OCI-M1 (cell line): ENCODE measurements around the gene NRG3.
A peak's percentile ranks its signal among the peaks of the same experiment; 100 is the strongest.

ENCODE experiments used
- DNase-seq: peaks from one replicate; lab custom pipeline; 2025; lab: John Stamatoyannopoulos, UW

The NRG3 gene

GRCh38 chr10:82817676-82818422 lies 942.9 kb downstream of the NRG3 start:
- no peak for DNase-seq

GRCh38 chr10:82821043-82821442 lies 946.0 kb downstream of the NRG3 start:
- peak; percentile 3 for DNase-seq

- no peak for DNase-seq
Measured at GRCh38 chr10:82826132-82826531, 951.1 kb downstream of the NRG3 start.

GRCh38 chr10:82827901-82828300 lies 952.9 kb downstream of the NRG3 start:
- DNase-seq = no peak

GRCh38 chr10:82847242-82847641 lies 972.2 kb downstream of the NRG3 start:
- DNase-seq = no peak

GRCh38 chr10:82850191-82850590 lies 975.2 kb downstream of the NRG3 start:
- DNase-seq = no peak

- DNase-seq = no peak
Measured at GRCh38 chr10:82856957-82857613, 982.1 kb downstream of the NRG3 start.

GRCh38 chr10:82861889-82862288 lies 986.9 kb downstream of the NRG3 start:
- no peak for DNase-seq

GRCh38 chr10:82865366-82865765 lies 990.4 kb downstream of the NRG3 start:
- DNase-seq = no peak

GRCh38 chr10:82866424-82867020 lies 991.5 kb downstream of the NRG3 start:
- DNase-seq = peak; percentile 28

GRCh38 chr10:82867056-82867455 lies 992.1 kb downstream of the NRG3 start:
- no peak for DNase-seq

- DNase-seq = no peak
Measured at GRCh38 chr10:82874671-82875070, 999.7 kb downstream of the NRG3 start.

GRCh38 chr10:82880776-82881290 lies 1005.8 kb downstream of the NRG3 start:
- no peak for DNase-seq

GRCh38 chr10:82882722-82883121 lies 1007.7 kb downstream of the NRG3 start:
- DNase-seq = no peak

- no peak for DNase-seq
Measured at GRCh38 chr10:82883603-82884002, 1008.6 kb downstream of the NRG3 start.

- DNase-seq = no peak
Measured at GRCh38 chr10:82887488-82887887, 1012.5 kb downstream of the NRG3 start.

- DNase-seq = peak; percentile 44
Measured at GRCh38 chr10:82888809-82889455, 1013.9 kb downstream of the NRG3 start.

- DNase-seq = no peak
Measured at GRCh38 chr10:82889728-82890127, 1014.7 kb downstream of the NRG3 start.

GRCh38 chr10:82890573-82890972 lies 1015.6 kb downstream of the NRG3 start:
- no peak for DNase-seq

- DNase-seq = no peak
Measured at GRCh38 chr10:82908096-82908495, 1033.1 kb downstream of the NRG3 start.

GRCh38 chr10:82908751-82909150 lies 1033.8 kb downstream of the NRG3 start:
- no peak for DNase-seq

- DNase-seq = no peak
Measured at GRCh38 chr10:82910301-82910700, 1035.3 kb downstream of the NRG3 start.
